ENCODE data around the gene NES.

DNA sequence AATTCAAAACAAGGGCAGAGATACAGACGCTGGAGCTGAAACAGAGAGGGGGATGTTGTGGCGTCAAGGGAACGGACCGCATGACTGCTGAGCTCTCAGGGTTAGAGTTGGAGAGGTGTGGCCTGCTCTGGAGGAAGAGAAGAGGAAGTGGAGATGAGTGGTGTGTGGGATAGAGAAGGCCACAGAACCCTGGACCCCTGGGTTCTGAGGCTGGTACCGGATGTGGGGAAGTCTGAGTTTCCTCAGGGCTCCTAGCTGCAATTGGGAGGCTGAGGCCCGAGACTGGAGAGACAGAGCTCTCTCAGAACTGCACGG is 33.5 kb downstream of the NES start:
- TF ChIP-seq CTCF (IDR thresholded peaks at IDR 0.05): no peak
- TF ChIP-seq POLR2AphosphoS5 (IDR thresholded peaks at IDR 0.05; ENCODE audit: low read depth, low read length): no peak
- no peak for TF ChIP-seq TCF7L2 (IDR thresholded peaks at IDR 0.05; ENCODE audit: low read depth, low read length)
